Measurements from ENCODE around the gene BRD3.

The BRD3 gene

DNA sequence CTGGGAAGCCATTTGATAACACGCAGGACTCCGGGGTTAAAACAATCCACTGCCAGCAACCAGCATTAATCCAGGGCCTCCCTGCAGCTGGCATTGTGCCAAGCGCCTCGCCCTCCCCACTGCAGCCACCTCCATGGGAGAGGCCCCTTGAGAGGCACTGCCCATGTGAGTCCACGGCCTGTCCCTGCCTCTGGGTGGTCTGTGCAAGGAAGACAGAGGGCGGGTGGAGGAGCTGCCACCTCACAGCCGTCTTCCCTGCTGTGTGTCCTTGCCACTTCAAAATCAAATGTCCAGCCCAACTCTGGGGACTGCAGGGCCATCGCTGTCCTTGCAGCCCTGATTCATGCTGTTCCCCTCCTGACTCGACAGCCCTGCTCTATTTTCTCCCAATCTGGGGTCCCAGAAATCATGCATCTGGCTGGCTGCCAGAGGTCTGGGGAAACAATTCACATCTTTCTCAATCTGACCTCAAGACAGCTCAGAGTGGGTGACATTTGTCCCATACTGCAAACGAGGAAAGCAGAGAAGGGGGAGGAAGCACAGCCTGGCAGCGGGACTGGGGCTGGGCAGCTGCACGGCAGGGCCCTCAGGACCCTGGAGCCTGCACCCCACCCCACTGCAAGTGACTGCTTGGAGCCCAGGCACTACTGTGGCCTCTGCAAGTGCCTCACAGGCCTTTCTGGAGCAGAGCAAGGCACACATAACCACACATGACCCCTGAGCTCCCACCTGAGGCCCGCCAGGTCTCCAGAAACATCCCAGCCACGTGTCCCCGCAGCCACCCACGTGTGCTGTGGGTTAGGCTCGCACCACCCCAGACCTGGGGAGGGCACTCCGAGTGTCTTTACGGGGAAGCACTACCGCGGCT, 26.8 kb downstream of the BRD3 start:
- TF ChIP-seq CTCF (conservative IDR thresholded peaks at IDR 0.05; ENCODE audit: low read length): no peak
- H3K4me3 ChIP-seq (ENCODE audit: low read length): no peak overlapping the region
- no peak for DNase-seq (ENCODE audit: low read depth)

GRCh38 chr9:134040176-134040565, 27.7 kb downstream of the BRD3 start:
- no peak for TF ChIP-seq CTCF (conservative IDR thresholded peaks at IDR 0.05; ENCODE audit: low read length)
- no peak for DNase-seq (ENCODE audit: low read depth)
- H3K4me3 ChIP-seq (ENCODE audit: low read length): no peak overlapping the region

GRCh38 chr9:134039386-134040175, 28.2 kb downstream of the BRD3 start:
- DNase-seq (ENCODE audit: low read depth): no peak
- no peak overlapping the region for H3K4me3 ChIP-seq (ENCODE audit: low read length)
- no peak for TF ChIP-seq CTCF (conservative IDR thresholded peaks at IDR 0.05; ENCODE audit: low read length)

DNA sequence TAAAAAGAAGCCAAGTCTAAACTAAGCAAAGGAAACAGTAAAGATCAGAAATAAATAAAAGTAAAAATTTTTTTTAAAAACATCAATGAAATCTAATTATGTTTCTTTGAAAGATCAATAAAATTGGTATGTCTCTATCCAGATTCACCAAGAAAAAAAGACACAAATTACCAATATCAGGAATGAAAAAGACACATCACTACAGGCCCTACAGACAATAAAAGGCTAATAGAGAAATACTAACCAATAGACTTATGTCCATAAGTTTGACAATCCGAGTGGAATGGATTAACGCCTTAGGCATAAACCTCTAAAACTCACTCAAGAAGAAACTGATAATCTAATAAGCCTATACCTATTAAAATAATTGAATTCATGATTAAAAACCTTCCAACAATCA, 30.2 kb downstream of the BRD3 start:
- no peak overlapping the region for H3K4me3 ChIP-seq (ENCODE audit: low read length)
- TF ChIP-seq CTCF (conservative IDR thresholded peaks at IDR 0.05; ENCODE audit: low read length): no peak
- DNase-seq (ENCODE audit: low read depth): no peak

- no peak for TF ChIP-seq CTCF (conservative IDR thresholded peaks at IDR 0.05; ENCODE audit: low read length)
- H3K4me3 ChIP-seq (ENCODE audit: low read length): no peak overlapping the region
- no peak for DNase-seq (ENCODE audit: low read depth)
Measured at GRCh38 chr9:134036130-134036529, 31.7 kb downstream of the BRD3 start.

DNA sequence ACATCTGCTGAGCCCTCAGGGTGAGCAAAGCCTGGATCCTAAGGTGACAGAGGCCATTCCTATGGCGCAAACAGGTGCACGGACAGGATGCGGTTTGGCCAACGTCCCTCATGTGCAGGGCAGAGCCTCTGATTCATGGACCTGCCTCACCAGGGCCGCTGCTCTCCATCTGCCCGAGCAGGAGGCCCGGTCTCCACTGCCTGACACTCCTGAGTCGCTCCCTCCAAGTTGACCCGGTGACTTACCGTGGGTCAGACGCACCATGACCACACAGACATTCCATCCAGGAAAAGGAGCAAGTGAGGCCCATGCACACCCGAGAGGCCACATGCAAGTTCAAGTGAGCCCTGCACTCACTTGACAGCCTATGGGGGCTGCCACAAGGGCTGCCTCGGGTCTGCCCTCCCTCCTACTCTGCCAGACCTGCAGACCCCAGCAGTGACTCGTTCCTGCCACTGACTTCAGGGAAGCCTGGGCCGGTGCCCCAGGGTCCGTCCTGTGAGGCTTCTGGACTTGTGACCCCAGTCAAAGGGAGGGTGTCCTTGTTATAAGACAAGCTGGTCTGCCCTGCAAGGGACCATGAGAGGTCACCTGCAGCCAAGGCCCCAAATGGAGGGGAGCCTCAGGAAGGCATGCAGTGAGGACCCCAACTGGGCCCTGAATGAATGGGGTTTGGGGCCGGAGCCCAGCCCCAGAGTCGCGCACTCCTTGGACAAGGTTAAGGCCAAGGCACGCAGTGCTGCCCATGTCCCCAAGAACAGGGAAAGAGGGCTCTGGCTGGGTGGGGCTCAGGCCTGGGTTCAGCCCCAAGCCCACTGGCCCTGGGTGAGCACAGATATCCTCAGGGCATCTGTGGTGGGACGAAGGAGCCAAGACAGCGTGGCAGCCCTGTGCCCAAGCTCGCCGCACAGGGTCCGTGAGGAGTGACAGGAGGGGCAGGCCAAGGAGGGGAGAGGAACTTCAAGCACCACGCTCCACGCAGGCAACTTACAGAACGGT, 32.5 kb downstream of the BRD3 start:
- DNase-seq (ENCODE audit: low read depth): no peak
- H3K4me3 ChIP-seq (ENCODE audit: low read length): no peak overlapping the region
- TF ChIP-seq CTCF (conservative IDR thresholded peaks at IDR 0.05; ENCODE audit: low read length): no peak

All from AG10803 (cell line).